OCI-LY1 (cell line): Measurements from ENCODE around the gene DEFB125.

Experiments used
- CTCF ChIP-seq: fragments of 200-600 bp; sonication (generic), shearing (Covaris generic); IDR thresholded peaks from 2 replicates; pipeline ENCODE4 v1.5.1; 2017; ENCODE audit warnings: mild to moderate bottlenecking, antibody characterized with exemption, low read length, moderate library complexity, mixed read lengths
- EZH2 ChIP-seq: fragments of 200-600 bp; sonication (generic), shearing (Covaris generic); IDR thresholded peaks from 2 replicates; pipeline ENCODE4 v1.8.0; 2017; ENCODE audit warnings: borderline replicate concordance, mixed run types, mild to moderate bottlenecking, antibody characterized with exemption, low read length, moderate library complexity, mixed read lengths

- no peak for TF ChIP-seq CTCF
- no peak for TF ChIP-seq EZH2
These were observed 25.7 kb upstream of the DEFB125 start for GRCh38 chr20:61757-62156.
